Right lobe of liver (tissue), 4 donors: ENCODE results near the gene PDE4B.

Experiments
- CTCF ChIP-seq, 4 donors: fragments of 200-600 bp in 3 of 4; fragments of 450-650 bp in 1 of 4; IDR thresholded peaks; one replicate each; pipeline versions ENCODE4 v1.5.1 to v1.8.0; 2016 to 2022; ENCODE audit warnings: antibody characterized with exemption in 4 of 4, mild to moderate bottlenecking in 2 of 4
- POLR2A ChIP-seq: fragments of 450-650 bp; IDR thresholded peaks from one replicate; pipeline ENCODE4 v1.6.1; 2017; ENCODE audit warnings: antibody characterized with exemption, mild to moderate bottlenecking
- donor health status: DM: no; HTN: no; CAD: no.
- donor health status: DM: no; HTN: no; CAD: no.
- donor health status: DM: no; HTN: yes; CAD: no.

DNA sequence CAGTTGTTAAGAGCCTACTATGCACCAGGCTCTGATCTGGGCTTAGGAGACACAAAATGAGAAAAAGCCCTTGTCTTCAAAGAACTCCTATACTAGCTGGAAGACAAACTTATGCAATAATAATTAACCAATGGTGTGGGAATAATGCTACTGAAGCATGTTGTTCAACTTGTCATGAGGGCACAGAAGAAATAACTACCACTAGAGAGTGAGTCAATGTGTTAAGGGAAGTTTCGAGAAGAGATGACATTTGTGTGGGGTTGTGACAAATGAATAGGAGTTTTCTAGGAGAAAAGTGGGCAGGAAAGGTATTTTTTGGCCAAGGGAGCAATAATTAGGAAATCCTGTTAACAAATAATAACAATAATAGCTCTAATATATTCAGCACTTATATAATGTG is 205.0 kb downstream of the PDE4B start:
- TF ChIP-seq CTCF (IDR thresholded peaks at IDR 0.05) (no peak), POLR2A (no peak)
